ENCODE data around the gene AIFM3.

The AIFM3 gene

GRCh38 chr22:21020802-21021429, 53.9 kb downstream of the AIFM3 start:
- DNase-seq (ENCODE audit: low read depth): no peak
- H3K27me3 ChIP-seq (replicated peaks; ENCODE audit: control insufficient read depth, insufficient read depth, low read length): peaks cover 14% of the 10 kb centered on the region
- H3K4me1 ChIP-seq (ENCODE audit: control insufficient read depth, insufficient read depth, low read length): no peaks in the 10 kb centered on the region
- H3K36me3 ChIP-seq (ENCODE audit: control insufficient read depth, insufficient read depth, low read length, severe bottlenecking): no peaks in the 10 kb centered on the region
- H3K9ac ChIP-seq (ENCODE audit: low read length): no peak overlapping the region
- H3K9me3 ChIP-seq (ENCODE audit: control insufficient read depth, low read length): no peaks in the 10 kb centered on the region
- no peak overlapping the region for H3K4me3 ChIP-seq (ENCODE audit: low read length)

GRCh38 chr22:21022507-21022906, 55.5 kb downstream of the AIFM3 start:
- DNase-seq (ENCODE audit: low read depth): no peak
- peaks cover 21% of the 10 kb centered on the region for H3K27me3 ChIP-seq (replicated peaks; ENCODE audit: control insufficient read depth, insufficient read depth, low read length)
- no peak overlapping the region for H3K9ac ChIP-seq (ENCODE audit: low read length)
- H3K4me1 ChIP-seq (ENCODE audit: control insufficient read depth, insufficient read depth, low read length): no peaks in the 10 kb centered on the region
- no peaks in the 10 kb centered on the region for H3K36me3 ChIP-seq (ENCODE audit: control insufficient read depth, insufficient read depth, low read length, severe bottlenecking)
- no peaks in the 10 kb centered on the region for H3K9me3 ChIP-seq (ENCODE audit: control insufficient read depth, low read length)
- H3K4me3 ChIP-seq (ENCODE audit: low read length): no peak overlapping the region

- H3K27me3 ChIP-seq (replicated peaks; ENCODE audit: control insufficient read depth, insufficient read depth, low read length): peaks cover 27% of the 10 kb centered on the region
- no peaks in the 10 kb centered on the region for H3K9me3 ChIP-seq (ENCODE audit: control insufficient read depth, low read length)
- H3K36me3 ChIP-seq (ENCODE audit: control insufficient read depth, insufficient read depth, low read length, severe bottlenecking): no peaks in the 10 kb centered on the region
- H3K4me3 ChIP-seq (ENCODE audit: low read length): no peak overlapping the region
- no peak for DNase-seq (ENCODE audit: low read depth)
- no peak overlapping the region for H3K9ac ChIP-seq (ENCODE audit: low read length)
- H3K4me1 ChIP-seq (ENCODE audit: control insufficient read depth, insufficient read depth, low read length): no peaks in the 10 kb centered on the region
Observed at GRCh38 chr22:21022955-21023614, 56.0 kb downstream of the AIFM3 start.

- no peaks in the 10 kb centered on the region for H3K36me3 ChIP-seq (ENCODE audit: control insufficient read depth, insufficient read depth, low read length, severe bottlenecking)
Observed at GRCh38 chr22:21025266-21025665, 58.2 kb downstream of the AIFM3 start.

GRCh38 chr22:21025763-21026755, 59.0 kb downstream of the AIFM3 start:
- no peak for DNase-seq (ENCODE audit: low read depth)

More at GRCh38 chr22:21025266-21025665, 58.2 kb downstream of the AIFM3 start:
- no peak for DNase-seq (ENCODE audit: low read depth)
- Histone ChIP-seq H3K9me3 (ENCODE audit: control insufficient read depth, low read length) (no peaks in the 10 kb centered on the region), H3K4me1 (ENCODE audit: control insufficient read depth, insufficient read depth, low read length) (no peaks in the 10 kb centered on the region), H3K4me3 (ENCODE audit: low read length) (no peak overlapping the region), H3K27me3 (replicated peaks; ENCODE audit: control insufficient read depth, insufficient read depth, low read length) (peaks cover 40% of the 10 kb centered on the region), H3K9ac (ENCODE audit: low read length) (no peak overlapping the region)

GRCh38 chr22:21026783-21027692, 60.0 kb downstream of the AIFM3 start:
- Histone ChIP-seq H3K4me1 (ENCODE audit: control insufficient read depth, insufficient read depth, low read length) (peaks cover 2% of the 10 kb centered on the region), H3K9me3 (ENCODE audit: control insufficient read depth, low read length) (no peaks in the 10 kb centered on the region), H3K9ac (ENCODE audit: low read length) (no peak overlapping the region), H3K27me3 (replicated peaks; ENCODE audit: control insufficient read depth, insufficient read depth, low read length) (peaks cover 51% of the 10 kb centered on the region), H3K4me3 (ENCODE audit: low read length) (no peak overlapping the region), H3K36me3 (ENCODE audit: control insufficient read depth, insufficient read depth, low read length, severe bottlenecking) (no peaks in the 10 kb centered on the region)
- peak; percentile 66 for DNase-seq (ENCODE audit: low read depth)

More at GRCh38 chr22:21025763-21026755, 59.0 kb downstream of the AIFM3 start:
- Histone ChIP-seq H3K9me3 (ENCODE audit: control insufficient read depth, low read length) (no peaks in the 10 kb centered on the region), H3K27me3 (replicated peaks; ENCODE audit: control insufficient read depth, insufficient read depth, low read length) (peaks cover 47% of the 10 kb centered on the region), H3K36me3 (ENCODE audit: control insufficient read depth, insufficient read depth, low read length, severe bottlenecking) (no peaks in the 10 kb centered on the region), H3K9ac (ENCODE audit: low read length) (no peak overlapping the region), H3K4me1 (ENCODE audit: control insufficient read depth, insufficient read depth, low read length) (no peaks in the 10 kb centered on the region), H3K4me3 (ENCODE audit: low read length) (no peak overlapping the region)

- no peak for DNase-seq (ENCODE audit: low read depth)
- H3K27me3 ChIP-seq (replicated peaks; ENCODE audit: control insufficient read depth, insufficient read depth, low read length): peaks cover 47% of the 10 kb centered on the region
- no peak overlapping the region for H3K4me3 ChIP-seq (ENCODE audit: low read length)
- no peaks in the 10 kb centered on the region for H3K9me3 ChIP-seq (ENCODE audit: control insufficient read depth, low read length)
- no peak overlapping the region for H3K9ac ChIP-seq (ENCODE audit: low read length)
- H3K4me1 ChIP-seq (ENCODE audit: control insufficient read depth, insufficient read depth, low read length): peaks cover 15% of the 10 kb centered on the region
- H3K36me3 ChIP-seq (ENCODE audit: control insufficient read depth, insufficient read depth, low read length, severe bottlenecking): no peaks in the 10 kb centered on the region
Observed at GRCh38 chr22:21028277-21029251, 61.5 kb downstream of the AIFM3 start.

- Histone ChIP-seq H3K4me3 (ENCODE audit: low read length) (no peak overlapping the region), H3K4me1 (ENCODE audit: control insufficient read depth, insufficient read depth, low read length) (peaks cover 20% of the 10 kb centered on the region), H3K36me3 (ENCODE audit: control insufficient read depth, insufficient read depth, low read length, severe bottlenecking) (no peaks in the 10 kb centered on the region), H3K27me3 (replicated peaks; ENCODE audit: control insufficient read depth, insufficient read depth, low read length) (peaks cover 47% of the 10 kb centered on the region), H3K9ac (ENCODE audit: low read length) (no peak overlapping the region), H3K9me3 (ENCODE audit: control insufficient read depth, low read length) (no peaks in the 10 kb centered on the region)
- DNase-seq (ENCODE audit: low read depth): no peak
Observed at GRCh38 chr22:21029486-21030025, 62.5 kb downstream of the AIFM3 start.

GRCh38 chr22:21030032-21030431, 63.0 kb downstream of the AIFM3 start:
- H3K9ac ChIP-seq (ENCODE audit: low read length): no peak overlapping the region
- no peaks in the 10 kb centered on the region for H3K36me3 ChIP-seq (ENCODE audit: control insufficient read depth, insufficient read depth, low read length, severe bottlenecking)
- no peak overlapping the region for H3K4me3 ChIP-seq (ENCODE audit: low read length)
- H3K4me1 ChIP-seq (ENCODE audit: control insufficient read depth, insufficient read depth, low read length): peaks cover 23% of the 10 kb centered on the region
- no peaks in the 10 kb centered on the region for H3K9me3 ChIP-seq (ENCODE audit: control insufficient read depth, low read length)
- DNase-seq (ENCODE audit: low read depth): no peak
- peaks cover 47% of the 10 kb centered on the region for H3K27me3 ChIP-seq (replicated peaks; ENCODE audit: control insufficient read depth, insufficient read depth, low read length)
